ENCODE results near the gene CBLC. TPM values are rescaled to one million over a fixed set of nuclear protein-coding genes. Genes with fewer than 3 reads are reported as not detected.

Gene CBLC
- total and polyA plus RNA-seq, 7 donors, result 46.8 to 64.5 (median 58.0) TPM; not detected in 4

DNA sequence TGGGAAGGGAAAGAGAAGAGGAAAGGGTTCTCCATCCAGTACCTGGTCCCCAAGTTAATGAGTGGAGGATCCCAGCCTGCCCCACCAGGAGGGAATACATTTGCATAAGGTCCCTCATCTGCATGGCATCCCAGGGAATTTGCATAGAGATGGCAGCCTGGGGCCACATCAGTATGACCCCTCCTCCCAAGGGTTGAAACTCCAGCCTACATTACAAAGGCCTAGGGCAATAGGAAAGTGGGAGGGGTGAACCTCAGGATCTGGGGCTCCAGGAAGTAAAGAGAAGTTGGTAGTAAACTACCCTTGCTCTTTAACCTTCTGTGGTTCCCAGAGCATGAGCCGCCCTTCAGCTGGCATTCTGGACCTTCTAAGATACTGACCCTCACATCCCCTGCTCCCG, 61.6 kb downstream of the CBLC start:
- WGBS, 2 donors, result 73 to 79% methylated on average over 2 of the region's 2 CpGs
- Histone ChIP-seq H3K36me3 (no peaks in the 10 kb centered on the region), H3K4me1 (peaks cover 0 to 1% (median under 1%) of the 10 kb centered on the region in 4 donors), H3K27ac (no peak overlapping the region), H3K27me3 (no peaks in the 10 kb centered on the region), H3K9me3 (no peaks in the 10 kb centered on the region), H3K4me3 (no peak overlapping the region)
- no peak for TF ChIP-seq EP300 (IDR thresholded peaks at IDR 0.05)
- TF ChIP-seq, protein P1, sequence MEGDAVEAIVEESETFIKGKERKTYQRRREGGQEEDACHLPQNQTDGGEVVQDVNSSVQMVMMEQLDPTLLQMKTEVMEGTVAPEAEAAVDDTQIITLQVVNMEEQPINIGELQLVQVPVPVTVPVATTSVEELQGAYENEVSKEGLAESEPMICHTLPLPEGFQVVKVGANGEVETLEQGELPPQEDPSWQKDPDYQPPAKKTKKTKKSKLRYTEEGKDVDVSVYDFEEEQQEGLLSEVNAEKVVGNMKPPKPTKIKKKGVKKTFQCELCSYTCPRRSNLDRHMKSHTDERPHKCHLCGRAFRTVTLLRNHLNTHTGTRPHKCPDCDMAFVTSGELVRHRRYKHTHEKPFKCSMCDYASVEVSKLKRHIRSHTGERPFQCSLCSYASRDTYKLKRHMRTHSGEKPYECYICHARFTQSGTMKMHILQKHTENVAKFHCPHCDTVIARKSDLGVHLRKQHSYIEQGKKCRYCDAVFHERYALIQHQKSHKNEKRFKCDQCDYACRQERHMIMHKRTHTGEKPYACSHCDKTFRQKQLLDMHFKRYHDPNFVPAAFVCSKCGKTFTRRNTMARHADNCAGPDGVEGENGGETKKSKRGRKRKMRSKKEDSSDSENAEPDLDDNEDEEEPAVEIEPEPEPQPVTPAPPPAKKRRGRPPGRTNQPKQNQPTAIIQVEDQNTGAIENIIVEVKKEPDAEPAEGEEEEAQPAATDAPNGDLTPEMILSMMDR (IDR thresholded peaks at IDR 0.05), result no peak
- no peak for TF ChIP-seq POLR2A (IDR thresholded peaks at IDR 0.05)
- no peak for TF ChIP-seq POLR2AphosphoS5 (IDR thresholded peaks at IDR 0.05)
- intact Hi-C loops (cut with DNase I), result no loop called here
- DNase-seq, result no peak

DNA sequence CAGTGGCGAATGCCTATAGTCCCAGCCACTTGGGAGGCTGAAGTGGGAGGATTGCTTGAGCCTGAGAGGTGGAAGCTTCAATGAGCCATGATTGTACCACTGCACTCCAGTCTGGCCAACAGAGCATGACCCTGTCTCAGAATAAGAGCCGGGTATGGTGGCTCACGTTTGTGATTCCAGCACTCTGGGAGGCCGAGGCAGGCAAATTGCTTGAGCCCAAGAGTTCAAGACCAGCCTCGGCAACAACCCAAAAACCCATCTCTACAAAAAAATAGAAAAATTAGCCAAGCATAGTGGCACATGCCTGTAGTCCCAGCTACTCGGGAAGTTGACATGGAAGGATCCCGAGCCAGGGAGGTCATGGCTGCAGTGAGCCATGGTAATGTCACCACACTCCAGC, 63.1 kb downstream of the CBLC start:
- 80 to 88% methylated on average over 7 of the region's 7 CpGs for WGBS, 2 donors
- Histone ChIP-seq H3K4me1 (peaks cover 0 to 14% (median 10%) of the 10 kb centered on the region in 4 donors), H3K27ac (no peak overlapping the region), H3K9me3 (no peaks in the 10 kb centered on the region), H3K27me3 (no peaks in the 10 kb centered on the region), H3K4me3 (no peak overlapping the region), H3K36me3 (no peaks in the 10 kb centered on the region)
- intact Hi-C loops (cut with DNase I), result no loop called here
- DNase-seq, result no peak
- no peak for TF ChIP-seq POLR2AphosphoS5 (IDR thresholded peaks at IDR 0.05)
- no peak for TF ChIP-seq POLR2A (IDR thresholded peaks at IDR 0.05)
- TF ChIP-seq, protein P1 (IDR thresholded peaks at IDR 0.05), result no peak
- TF ChIP-seq EP300 (IDR thresholded peaks at IDR 0.05), result no peak

DNA sequence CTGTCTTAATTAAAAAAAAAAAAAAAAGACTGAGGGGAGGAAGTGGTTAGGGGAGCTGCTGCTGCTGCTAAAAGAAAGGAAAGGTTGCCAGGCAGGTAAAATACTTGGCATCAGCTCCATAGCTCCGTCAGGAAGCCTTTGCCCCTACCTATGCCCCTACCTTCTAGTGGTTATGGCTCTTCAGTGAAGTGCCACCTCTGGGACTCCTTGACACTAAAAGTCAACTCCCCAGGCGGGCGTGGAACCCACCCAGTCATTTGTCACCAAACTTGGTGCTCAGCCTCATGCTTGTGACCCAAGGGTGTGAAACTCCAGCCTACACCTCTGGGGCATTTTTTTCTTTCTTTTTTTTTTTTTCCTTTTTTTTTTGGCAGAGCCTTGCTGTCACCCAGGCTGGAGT, 63.5 kb downstream of the CBLC start:
- Histone ChIP-seq H3K36me3 (no peaks in the 10 kb centered on the region), H3K4me3 (no peak overlapping the region), H3K9me3 (no peaks in the 10 kb centered on the region), H3K27ac (no peak overlapping the region), H3K27me3 (no peaks in the 10 kb centered on the region), H3K4me1 (peaks cover 0 to 14% (median 11%) of the 10 kb centered on the region in 4 donors)
- no peak for DNase-seq
- no peak for TF ChIP-seq EP300 (IDR thresholded peaks at IDR 0.05)
- WGBS, 2 donors, result 59 to 66% methylated on average over 3 of the region's 3 CpGs
- intact Hi-C loops (cut with DNase I), result no loop called here

DNA sequence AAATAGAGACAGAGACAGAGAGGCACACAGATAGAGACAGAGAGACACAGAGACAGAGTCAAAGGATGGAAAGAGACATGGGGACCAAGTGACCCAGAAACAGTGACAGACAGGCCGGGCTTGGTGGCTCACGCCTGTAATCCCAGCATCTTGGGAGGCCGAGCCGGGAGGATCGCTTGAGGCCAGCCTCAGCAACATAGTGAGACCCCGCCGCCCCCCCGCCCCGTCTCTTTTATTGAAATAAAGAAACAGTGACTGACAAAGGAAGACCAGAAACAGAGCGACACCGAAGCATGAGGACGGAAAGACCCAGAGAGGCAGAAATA, 67.6 kb downstream of the CBLC start:
- peak; percentile 79 for DNase-seq
- Histone ChIP-seq H3K27ac (peak overlapping the region; percentile 94 to 98 (median 96)), H3K4me3 (peak overlapping the region in 3 of 4 donors; percentile 83 to 99 (median 94)), H3K36me3 (no peaks in the 10 kb centered on the region), H3K4me1 (peaks cover 0 to 53% (median 36%) of the 10 kb centered on the region in 4 donors), H3K27me3 (no peaks in the 10 kb centered on the region), H3K9me3 (no peaks in the 10 kb centered on the region)
- WGBS, 2 donors, result 2 to 9% methylated on average over 12 of the region's 12 CpGs
- TF ChIP-seq POLR2AphosphoS5 (IDR thresholded peaks at IDR 0.05) (no peak), EP300 (IDR thresholded peaks at IDR 0.05) (no peak), POLR2A (IDR thresholded peaks at IDR 0.05) (no peak)
- TF ChIP-seq, protein P1 (IDR thresholded peaks at IDR 0.05), result no peak
- intact Hi-C loops (cut with DNase I), result loop anchor here (2.0 to 5.0 kb wide), 3 partner anchors 36 to 107 kb away; partner anchors contain the start of genes BCAM and BCL3

DNA sequence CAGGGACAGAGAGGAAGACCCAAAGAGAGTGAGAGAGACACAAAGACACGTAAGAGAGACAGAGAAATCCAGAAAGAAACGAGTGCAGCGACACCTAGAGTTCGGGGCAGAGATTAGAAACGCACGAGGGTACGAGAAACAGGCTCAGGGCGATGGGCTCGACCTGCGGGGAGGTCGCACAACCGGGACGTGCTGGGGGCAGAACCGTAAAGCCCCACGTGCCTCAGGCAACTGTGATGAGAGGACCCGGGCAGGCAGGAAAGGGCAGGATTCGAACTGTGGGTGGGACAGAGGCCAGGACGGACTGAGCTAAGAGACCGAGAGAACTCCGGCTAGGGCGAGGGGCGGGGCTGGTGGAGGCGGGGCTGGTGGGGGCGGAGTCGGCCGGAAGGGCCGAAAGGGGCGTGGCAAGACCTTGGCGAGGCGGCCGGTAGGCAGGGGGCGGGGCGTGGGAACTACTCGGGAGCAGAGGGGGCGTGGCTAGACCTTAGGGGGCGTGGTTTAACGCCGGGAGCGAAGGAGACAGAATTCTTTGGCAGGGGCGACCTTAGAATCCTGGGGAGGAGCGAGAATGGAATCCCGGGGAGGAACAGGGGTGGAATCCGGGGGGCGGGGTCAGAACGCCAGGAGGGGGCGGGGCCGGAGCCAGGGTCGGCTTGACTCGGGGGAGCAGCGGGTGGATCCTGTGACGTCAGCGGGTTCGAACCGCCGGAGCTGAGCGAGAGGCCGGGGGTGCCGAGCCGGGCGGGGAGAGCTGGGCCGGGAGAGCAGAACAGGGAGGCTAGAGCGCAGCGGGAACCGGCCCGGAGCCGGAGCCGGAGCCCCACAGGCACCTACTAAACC, 68.1 kb downstream of the CBLC start, which contains the start of gene NECTIN2:
NECTIN2 (plus strand) TSS at position 686 of the 843 bp plus-strand sequence. CDS start 229 bp downstream, outside the sequence.
- intact Hi-C loops (cut with DNase I), result loop anchor here (2.0 to 5.0 kb wide), 3 partner anchors 37 to 106 kb away; partner anchors contain the start of genes BCAM and BCL3
- WGBS, 2 donors, result 1% methylated on average over 67 of the region's 67 CpGs
- H3K4me1 ChIP-seq, result peaks cover 0 to 58% (median 39%) of the 10 kb centered on the region in 4 donors

More for the DNA sequence above, 68.1 kb downstream of the CBLC start, which contains the start of gene NECTIN2:
- Histone ChIP-seq H3K36me3 (no peaks in the 10 kb centered on the region), H3K4me3 (peak within 1 kb of the TSS; percentile 83 to 100 (median 96)), H3K9me3 (no peaks in the 10 kb centered on the region), H3K27ac (peak within 1 kb of the TSS; percentile 94 to 98 (median 96)), H3K27me3 (no peaks in the 10 kb centered on the region)
- TF ChIP-seq, protein P1 (IDR thresholded peaks at IDR 0.05), result peak; percentile 56 to 88 (median 82)
- TF ChIP-seq POLR2A (IDR thresholded peaks at IDR 0.05) (peak; percentile 83 to 88), EP300 (IDR thresholded peaks at IDR 0.05) (no peak), POLR2AphosphoS5 (IDR thresholded peaks at IDR 0.05) (peak; percentile 92 to 96 (median 94))
- peak; percentile 100 for DNase-seq
